DMS53 (cell line): ENCODE results near the gene TLCD2.
"Not testable (repeated sequence)": the region's sequence is repeated elsewhere in the genome, so short reads cannot be mapped to it uniquely, and the experiment has no call there.

Experiments
- DNase-seq: peaks from one replicate; lab custom pipeline; 2025; lab: John Stamatoyannopoulos, UW

The TLCD2 gene, protein sequence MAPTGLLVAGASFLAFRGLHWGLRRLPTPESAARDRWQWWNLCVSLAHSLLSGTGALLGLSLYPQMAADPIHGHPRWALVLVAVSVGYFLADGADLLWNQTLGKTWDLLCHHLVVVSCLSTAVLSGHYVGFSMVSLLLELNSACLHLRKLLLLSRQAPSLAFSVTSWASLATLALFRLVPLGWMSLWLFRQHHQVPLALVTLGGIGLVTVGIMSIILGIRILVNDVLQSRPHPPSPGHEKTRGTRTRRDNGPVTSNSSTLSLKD

DNA sequence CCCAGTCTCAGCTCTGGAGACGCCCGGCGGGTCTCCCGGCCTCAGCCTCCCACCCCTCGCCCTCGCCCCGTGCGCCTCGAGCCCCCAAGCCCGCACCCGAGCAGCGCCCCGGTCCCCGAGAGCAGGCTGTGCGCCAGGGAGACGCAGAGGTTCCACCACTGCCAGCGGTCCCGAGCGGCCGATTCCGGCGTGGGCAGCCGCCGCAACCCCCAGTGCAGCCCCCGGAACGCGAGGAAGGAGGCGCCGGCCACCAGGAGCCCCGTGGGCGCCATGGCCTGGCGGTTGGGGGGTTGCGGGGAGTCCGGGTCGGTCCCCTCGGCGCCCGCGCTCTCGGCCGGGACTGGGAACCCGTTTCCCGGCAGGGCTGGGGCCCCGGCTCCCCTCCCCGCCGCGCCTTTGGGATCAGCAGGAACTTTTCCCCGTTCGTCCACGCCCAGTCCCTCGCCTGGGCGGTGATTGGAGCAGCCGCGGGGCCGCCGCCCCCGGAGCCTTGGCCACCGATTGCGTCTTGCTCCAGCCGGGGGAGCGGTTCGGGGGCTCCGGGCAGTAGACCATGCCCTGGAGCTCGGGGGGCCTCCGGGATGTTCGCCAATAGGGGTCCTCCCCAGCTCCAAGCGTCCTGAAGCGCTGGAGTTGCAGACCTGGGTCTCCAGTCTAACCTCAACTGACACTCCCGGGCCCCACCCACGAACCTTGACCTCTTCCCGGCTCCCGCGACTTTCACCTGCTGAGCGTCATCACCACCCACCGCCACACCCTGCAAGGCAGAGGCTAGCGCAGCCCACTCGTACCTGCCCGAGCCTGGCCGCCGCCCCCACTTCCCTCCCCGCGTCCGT, at the start of gene TLCD2:
Gene TLCD2 (minus strand): TSS at position 407 of the 836 bp plus-strand sequence. CDS start 135 bp downstream, at position 272.
- peak; percentile 61 for DNase-seq

DNA sequence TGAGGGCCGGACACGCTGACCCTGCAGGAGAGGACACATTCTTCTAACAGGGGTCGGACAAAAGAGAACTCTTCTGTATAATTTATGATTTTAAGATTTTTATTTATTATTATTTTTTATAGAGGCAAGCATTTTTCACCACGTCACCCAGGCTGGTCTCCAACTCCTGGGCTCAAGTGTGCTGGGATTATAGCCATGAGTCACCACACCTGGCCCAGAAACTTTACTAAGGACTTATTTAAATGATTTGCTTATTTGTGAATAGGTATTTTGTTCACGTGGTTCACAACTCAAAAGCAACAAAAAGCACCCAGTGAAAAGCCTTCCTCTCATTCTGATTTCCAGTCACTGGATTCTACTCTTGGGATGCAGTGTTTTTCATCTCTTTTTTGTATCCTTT, 49.4 kb upstream of the TLCD2 start:
- peak; percentile 35 for DNase-seq

DNA sequence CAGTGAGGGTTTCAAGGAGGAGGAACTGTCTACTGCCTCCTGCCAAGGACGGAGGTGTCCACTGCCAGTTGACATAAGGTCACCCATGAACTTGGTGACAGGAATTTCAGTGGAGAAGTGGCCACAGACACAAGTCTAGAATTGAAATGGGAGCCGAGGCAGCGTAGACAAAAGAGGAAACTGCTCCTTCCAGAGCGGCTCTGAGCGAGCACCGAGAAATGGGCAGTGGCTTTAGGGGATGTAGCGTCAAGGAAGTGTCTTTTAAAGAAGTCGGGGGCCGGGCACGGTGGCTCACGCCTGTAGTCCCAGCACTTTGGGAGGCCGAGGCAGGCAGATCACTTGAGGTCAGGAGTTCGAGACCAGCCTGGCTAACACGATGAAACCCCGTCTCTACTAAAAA, 48.6 kb upstream of the TLCD2 start:
- DNase-seq: no peak

DNA sequence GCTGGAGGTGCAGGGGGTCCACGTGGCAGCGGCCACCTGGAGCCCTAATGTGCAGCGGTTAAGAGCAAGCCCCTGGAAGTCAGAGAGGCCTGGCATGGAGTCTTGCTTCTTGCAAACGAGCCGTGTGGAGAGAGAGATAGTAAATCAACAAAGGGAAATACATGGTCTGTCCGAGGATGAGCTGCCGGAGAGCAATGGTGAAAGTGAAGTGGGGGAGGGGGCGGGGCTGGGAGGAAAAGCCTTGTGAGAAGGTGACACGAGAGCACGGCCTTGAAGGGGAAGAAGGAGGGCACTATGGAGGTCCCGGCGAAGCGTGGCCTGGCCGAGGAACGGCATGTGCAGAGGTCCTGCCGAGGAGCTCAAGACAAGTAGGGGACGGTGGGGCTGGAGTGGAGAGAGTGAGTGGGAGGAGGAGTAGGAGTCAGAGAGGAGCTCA, 45.7 kb upstream of the TLCD2 start:
- DNase-seq: peak; percentile 20

DNA sequence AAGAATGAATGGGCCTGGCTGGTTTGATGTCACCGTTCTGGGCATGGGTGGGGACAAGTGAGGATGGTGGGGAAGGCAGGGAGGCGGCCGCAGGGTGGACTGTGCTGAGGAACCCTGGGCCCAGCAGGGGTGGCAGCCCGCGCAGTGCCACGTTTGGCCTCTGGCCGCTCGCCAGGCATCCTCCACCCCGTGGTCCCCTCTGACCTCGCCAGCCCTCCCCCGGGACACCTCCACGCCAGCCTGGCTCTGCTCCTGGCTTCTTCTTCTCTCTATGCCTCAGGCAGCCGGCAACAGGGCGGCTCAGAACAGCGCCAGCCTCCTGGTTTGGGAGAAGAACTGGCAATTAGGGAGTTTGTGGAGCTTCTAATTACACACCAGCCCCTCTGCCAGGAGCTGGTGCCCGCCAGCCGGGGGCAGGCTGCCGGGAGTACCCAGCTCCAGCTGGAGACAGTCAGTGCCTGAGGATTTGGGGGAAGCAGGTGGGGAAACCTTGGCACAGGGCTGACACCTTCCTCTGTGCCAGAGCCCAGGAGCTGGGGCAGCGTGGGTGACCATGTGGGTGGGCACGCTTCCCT, 45.2 kb upstream of the TLCD2 start:
- DNase-seq: no peak

DNA sequence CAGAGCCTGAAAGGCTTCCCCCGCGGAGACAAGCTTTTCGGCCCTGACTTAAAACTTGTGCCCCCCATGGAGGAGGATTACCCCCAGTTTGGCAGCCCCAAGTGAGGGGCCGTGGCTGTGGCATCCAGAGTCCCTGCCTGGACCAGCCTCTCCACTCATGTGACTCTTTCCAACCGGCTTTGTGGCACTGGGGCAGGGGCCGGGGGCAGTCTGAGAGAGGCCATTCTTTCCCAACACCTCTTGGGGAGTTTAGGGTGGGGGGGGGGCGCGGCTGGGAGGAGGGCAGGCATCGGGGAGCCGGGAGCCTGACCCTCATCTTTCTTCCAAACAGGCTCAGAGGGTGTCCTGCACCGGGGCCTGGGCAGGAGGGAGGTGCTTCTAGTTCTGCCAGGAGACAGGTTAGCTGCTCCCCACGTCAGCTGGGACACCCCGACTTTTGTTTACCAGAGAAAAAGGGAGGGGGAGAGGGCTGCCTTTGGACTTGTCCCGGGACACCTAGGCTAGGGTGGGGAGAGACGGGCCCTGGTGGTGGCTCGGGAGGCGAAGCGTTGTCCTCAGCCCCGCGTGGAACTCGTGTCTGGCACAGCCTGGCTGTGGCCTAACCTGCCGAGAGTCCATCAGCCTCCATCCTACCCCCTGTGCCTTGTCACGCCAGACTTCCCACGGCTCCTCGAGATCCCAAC, 44.4 kb upstream of the TLCD2 start:
- no peak for DNase-seq

DNA sequence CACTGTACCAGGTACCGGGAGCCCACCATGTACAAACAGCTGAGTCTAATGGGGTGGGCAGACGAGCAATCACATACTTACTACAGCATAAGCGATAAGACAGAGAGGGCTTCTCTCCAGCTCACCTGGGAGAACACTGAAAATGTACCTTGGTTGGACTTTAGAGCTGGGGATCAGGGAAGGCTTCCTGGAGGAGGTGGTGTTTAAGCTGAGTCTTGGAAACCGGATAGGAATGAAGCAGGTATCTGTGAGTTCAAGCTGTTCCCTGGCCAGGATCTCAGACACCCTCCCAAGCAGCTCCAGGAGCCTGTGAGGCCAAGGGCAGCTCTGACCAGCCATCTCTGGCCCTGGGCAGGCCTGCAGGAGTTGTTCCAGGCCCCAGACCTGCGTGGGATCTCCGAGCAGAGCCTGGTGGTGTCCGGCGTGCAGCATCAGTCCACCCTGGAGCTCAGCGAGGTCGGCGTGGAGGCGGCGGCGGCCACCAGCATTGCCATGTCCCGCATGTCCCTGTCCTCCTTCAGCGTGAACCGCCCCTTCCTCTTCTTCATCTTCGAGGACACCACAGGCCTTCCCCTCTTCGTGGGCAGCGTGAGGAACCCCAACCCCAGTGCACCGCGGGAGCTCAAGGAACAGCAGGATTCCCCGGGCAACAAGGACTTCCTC, 43.7 kb upstream of the TLCD2 start:
- DNase-seq: no peak

DNA sequence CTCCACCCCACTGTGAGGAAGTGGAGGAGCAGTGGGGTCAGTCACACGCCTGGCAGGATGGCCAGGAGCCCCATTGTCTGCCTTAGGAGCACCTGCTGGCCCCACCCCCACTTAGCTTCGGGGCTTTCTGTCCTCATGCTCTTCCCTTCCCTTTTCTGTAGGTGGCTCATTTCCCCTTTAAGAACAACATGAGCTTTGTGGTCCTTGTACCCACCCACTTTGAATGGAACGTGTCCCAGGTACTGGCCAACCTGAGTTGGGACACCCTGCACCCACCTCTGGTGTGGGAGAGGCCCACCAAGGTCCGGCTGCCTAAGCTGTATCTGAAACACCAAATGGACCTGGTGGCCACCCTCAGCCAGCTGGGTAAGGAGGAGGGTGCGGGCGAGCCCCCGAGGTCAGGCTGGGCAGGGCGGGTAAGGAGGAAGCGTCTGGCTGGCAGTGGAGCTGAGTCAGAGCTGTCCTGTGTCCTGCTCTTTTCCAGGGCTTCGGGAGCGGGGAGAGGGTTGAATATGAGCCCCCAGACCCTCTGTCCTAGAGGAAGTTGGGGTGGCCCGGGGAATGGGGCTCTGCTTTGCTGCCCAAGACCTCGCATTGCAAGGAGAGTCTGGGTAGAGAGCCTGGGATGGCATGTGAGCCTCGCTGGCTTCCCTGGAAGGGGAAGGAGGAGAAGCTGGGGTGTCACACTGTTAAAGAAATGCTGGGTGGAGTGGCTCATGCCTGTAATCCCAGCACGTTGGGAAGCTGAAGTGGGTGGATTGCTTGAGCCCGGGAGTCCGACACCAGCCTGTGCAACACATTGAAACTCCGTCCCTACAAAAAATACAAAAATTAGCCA, 42.5 kb upstream of the TLCD2 start:
- DNase-seq: peak; percentile 34

DNA sequence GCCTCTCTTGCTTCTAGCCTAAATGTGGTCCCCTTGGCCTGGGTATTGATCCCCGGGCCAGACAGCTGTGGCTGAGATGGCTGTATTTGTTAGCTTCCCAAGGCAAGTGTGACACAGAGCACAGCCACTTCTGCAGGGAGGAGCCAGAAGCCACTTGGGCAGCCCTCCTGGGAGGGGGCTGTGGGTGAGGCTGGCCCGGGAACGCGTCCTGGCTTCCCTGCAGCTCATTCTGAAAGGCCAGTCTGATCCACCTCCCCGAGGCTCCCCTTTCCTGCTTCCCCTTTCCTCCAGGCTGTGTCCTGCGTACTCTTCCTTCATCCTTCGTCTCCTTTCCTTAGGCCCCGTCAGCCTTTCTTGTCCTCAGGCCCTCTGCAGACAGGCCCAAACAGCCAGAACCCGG, 40.5 kb upstream of the TLCD2 start:
- no peak for DNase-seq

DNA sequence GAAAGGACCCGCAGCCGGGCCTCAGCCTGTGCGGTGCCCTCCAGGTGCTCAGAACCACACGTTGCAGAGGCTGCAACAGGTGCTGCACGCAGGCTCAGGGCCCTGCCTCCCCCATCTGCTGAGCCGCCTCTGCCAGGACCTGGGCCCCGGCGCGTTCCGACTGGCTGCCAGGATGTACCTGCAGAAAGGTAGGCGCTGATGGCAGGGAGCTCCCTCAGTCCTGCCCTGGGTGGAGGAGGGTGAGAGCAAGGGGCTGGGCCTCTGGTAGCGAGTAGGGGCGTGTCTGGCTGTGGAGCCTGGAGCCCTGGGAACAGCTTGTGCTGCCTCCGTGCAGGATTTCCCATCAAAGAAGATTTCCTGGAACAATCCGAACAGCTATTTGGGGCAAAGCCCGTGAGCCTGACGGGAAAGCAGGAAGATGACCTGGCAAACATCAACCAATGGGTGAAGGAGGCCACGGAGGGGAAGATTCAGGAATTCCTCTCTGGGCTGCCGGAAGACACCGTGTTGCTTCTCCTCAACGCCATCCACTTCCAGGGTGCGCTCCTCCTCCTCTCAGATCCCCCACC, 36.9 kb upstream of the TLCD2 start:
- peak; percentile 56 for DNase-seq

DNA sequence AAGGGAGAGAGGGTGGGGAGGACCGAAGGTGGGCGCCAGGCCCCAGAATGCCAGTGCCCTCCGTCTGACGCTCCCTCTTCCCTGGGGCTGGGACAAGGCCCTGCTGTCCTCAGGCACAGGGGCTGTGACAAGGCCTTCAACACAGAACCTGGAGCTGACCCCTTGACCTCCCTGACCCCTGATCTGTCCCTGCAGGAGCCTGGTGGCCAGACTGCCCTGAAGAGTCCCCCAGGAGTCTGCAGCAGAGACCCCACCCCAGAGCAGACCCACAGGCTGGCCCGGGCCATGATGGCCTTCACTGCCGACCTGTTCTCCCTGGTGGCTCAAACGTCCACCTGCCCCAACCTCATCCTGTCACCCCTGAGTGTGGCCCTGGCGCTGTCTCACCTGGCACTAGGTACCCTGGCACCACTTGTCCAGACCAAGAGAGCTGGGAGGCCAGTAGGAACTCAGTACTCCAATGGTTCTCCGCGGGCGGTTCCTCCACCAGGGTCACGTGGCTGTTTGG, 35.4 kb upstream of the TLCD2 start:
- DNase-seq: no peak

DNA sequence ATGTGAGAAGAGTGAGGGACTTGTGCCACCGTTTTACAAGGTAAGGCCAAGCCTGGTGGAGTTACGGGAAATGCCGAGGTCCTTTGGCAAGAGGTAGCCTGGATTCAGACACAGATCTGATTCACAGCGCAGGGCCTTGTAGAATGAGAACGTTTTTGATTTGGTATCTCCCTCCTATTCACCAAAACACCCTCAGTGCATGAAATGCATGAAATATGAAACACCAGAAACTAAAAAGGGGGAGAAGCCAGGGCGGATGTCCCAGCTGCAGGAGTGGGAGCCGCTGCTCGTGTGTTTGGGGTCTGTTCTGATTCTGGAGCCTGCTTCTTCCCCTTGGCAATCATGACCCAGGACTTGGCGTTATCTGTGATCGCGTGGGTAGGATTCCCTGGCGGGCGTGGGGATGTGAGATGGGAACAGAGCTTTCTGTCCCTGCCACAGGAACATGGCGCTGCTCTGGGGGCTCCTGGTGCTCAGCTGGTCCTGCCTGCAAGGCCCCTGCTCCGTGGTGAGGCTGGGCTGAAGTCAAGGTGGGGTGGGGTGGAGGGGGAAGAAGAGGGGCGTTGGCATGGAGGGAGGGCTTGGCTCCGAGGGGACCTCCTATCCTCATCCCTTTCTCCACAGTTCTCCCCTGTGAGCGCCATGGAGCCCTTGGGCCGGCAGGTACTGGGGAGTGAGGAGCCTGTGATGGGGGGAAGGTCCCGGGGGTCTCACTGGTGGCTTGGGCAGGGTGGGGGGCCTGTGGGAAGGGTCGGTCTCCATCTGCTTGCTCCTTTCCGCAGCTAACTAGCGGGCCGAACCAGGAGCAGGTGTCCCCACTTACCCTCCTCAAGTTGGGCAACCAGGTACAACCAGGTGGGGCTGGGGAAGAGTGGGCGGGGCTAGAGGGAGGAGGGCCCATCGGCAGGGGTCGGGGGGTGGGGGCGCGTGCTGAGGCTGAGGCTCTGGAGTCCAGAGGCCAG, 34.7 kb upstream of the TLCD2 start:
- DNase-seq: no peak

DNA sequence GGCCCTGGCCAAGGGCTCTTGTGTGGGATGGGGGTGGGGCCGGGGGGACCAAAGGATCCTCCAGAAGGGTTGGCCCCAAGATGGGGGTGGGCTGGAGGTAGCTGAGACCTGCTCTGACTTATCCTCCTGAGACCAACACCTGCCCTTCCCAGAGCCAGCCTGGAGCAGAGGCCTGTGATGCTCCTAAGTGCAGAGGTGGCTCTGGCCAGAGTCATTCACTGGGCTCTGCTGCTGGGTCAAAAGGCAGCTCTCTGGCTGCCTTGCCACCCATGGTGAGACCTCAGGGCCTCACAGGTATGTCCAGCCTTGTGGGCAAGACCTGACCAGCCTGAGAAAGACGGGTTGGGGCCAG, 32.9 kb upstream of the TLCD2 start:
- no peak for DNase-seq

DNA sequence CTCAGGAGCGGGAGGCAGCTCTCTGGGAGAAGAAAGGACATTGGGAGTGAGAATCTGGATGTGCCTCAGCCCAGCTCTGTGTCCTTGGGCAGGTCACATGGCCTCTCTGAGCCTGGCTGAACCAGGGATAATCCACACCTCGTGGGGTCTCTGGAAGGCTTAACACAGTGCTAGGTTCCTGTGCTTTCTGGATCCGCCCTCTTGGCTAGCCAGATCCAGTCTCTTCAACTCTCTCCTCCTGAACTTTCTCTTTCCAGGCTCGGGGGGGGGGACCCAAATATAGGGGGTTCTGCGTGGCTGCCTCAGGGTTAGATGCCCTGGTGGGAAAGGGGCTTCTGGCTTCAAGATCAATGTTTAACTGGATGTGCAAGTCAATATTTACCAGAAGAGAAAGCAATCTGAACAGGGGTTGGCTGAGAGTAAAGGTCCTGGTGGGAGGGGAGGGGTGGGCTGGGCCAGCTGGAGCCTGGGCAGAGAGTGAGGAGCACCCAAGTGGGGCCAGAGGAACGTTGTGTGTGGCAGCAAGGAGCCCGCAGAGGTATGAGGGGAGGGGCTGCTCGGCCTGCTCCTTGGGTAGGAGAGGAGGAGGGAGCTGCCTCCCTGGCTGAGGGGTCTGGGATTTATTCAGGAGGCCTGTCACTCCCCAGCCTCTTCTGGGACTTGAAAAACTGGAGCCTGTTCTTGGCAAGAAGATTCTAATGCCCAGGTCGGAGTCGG, 32.4 kb upstream of the TLCD2 start, which contains the start of gene SERPINF2:
Gene SERPINF2 (plus strand): TSS at position 501 of the 717 bp plus-strand sequence. CDS start 2,125 bp downstream, outside the sequence.
- DNase-seq: no peak

DNA sequence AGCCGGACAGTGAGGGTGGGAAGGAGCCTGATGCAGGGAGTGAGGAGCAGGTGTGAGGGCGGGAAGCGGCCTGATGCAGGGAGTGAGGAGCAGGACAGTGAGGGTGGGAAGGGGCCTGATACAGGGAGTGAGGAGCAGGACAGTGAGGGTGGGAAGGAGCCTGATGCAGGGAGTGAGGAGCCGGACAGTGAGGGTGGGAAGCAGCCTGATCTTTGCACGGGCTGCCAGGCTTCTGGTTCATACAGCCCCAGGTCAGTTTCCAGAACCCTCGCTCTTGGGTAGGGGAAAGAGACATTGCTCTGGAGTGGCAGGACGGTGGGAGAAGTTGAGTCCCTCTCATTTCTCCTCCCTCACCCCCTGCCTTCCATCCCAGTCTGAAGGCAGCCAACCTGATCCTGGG, 31.7 kb upstream of the TLCD2 start:
- DNase-seq: not testable (repeated sequence)

DNA sequence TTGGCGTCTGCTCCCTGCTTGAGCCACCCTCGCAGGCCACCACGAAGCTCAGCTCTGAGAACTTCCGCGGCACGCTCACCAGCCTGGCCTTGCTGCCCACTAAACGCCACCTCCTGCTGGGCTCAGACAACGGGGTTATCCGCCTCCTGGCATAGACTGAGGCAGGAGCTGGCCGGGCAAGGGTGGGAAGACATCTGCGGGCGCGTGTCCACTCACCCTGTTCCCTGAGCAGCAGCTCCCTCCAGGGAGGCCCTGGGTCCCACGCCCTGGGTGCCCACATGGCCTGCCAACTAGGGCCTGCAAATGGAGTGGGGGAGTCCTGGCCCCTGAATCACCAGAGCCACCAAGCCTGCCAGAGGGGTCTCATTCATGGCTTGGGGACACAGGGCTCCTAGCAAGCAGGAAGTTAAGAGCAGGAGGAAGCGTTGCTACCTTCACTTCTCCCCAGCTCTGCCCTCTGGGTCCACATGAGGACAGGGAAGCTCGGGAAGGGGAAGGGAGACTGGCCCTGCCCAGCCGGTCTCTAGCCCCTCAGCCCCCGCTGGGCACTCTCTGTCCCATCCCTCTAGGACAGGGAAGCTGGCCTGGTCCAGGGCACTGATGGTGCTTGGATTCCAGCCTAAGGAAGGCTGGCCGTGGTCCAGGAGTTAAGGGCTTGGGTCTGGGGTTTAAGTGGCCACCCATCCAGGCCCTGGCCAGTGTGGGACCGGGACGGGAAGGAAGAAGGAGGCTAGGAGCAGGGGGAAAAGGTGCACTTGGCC, 27.5 kb upstream of the TLCD2 start:
- DNase-seq: no peak

DNA sequence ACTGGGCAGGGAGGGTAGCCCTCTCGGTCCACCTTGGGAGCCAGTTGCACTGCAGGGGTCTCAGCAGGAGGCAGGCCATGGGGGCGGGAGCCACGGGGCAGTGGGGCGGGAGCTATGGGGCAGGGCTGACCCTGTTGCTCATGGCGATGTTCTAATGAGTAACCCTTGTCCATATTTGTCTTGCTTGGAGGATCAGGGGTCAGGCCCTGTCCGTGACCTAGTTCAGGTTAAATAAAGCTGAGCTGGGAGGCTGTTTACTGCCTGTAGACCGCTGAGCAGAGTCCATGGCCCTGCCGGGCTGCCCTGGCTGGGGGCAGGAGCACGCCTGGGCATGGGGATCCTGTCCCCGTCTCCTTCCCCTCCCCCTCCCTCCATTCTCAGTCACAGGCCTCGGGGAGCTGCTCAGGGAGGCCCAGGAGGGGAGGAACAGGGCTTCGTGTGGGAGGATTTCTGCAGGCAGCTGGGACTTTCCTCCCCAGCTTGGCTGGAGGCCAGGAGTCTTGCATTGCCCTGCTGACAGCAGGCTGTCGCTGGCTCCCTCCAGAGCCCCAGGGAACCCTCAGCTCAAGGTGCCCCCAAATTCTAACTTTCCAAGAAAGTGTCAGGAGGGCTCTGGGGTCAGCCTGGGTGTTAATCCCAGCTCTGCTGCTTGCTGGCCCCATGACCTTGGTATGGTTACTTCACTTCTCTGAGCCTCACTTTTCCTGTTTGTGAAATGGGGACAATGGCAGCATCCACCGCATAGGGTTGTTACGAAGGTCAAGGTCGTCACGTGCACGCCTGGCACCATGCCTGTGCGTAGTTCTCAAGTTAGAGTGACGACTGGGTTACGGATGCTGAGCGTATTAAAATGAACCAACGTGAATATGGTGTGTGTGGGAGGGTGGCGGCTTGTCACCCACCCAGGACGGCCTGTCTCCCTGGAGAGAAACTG, 26.4 kb upstream of the TLCD2 start:
- no peak for DNase-seq
